HepG2 (cell line): ENCODE measurements around the gene AGT. TPM values are rescaled to one million over a fixed set of nuclear protein-coding genes. Genes with fewer than 3 reads are reported as not detected.

Experiments
- BATF2 ChIP-seq: sonication (generic); formaldehyde crosslinking; IDR thresholded peaks from 2 replicates; pipeline ENCODE4 v1.8.0; 2022; ENCODE audit warnings: mild to moderate bottlenecking, missing genetic modification reagents, moderate library complexity
- CENPBD1 ChIP-seq: sonication (generic); formaldehyde crosslinking; IDR thresholded peaks from 2 replicates; pipeline ENCODE4 v1.8.0; 2022; ENCODE audit warnings: missing genetic modification reagents, low read depth, mild to moderate bottlenecking, borderline replicate concordance
- CHD4 ChIP-seq: fragments of 200-600 bp; sonication (generic); IDR thresholded peaks from 2 replicates; pipeline ENCODE4 v1.7.0; 2017; ENCODE audit warnings: mild to moderate bottlenecking, low read length, borderline replicate concordance
- GABPB1 ChIP-seq: IDR thresholded peaks from 2 replicates; pipeline ENCODE4 v1.6.1; 2016; ENCODE audit warnings: mild to moderate bottlenecking, missing genetic modification reagents, moderate library complexity, missing compliant biosample characterization
- GTF3A ChIP-seq: sonication (generic); formaldehyde crosslinking; conservative IDR thresholded peaks from 2 replicates; pipeline ENCODE4 v1.4.0; 2020; ENCODE audit warnings: mild to moderate bottlenecking, missing genetic modification reagents
- KDM5B ChIP-seq: sonication (generic); formaldehyde crosslinking; IDR thresholded peaks from 2 replicates; pipeline ENCODE4 v1.4.0; 2020; ENCODE audit warnings: missing genetic modification reagents, mild to moderate bottlenecking, borderline replicate concordance
- MIER2 ChIP-seq: IDR thresholded peaks from 2 replicates; pipeline ENCODE4 v1.6.1; 2016; ENCODE audit warnings: missing biosample characterization, missing genetic modification reagents
- PHB2 ChIP-seq: fragments of 450-650 bp; IDR thresholded peaks from 2 replicates; pipeline ENCODE4 v1.6.1; 2018; ENCODE audit not compliant: partially characterized antibody
- RNF2 ChIP-seq: fragments of 450-650 bp; conservative IDR thresholded peaks from 2 replicates; pipeline ENCODE4 v1.6.1; 2016; ENCODE audit warnings: low read depth
- RNF219 ChIP-seq: sonication (generic); formaldehyde crosslinking; IDR thresholded peaks from 2 replicates; pipeline ENCODE4 v1.5.0; 2020; ENCODE audit warnings: mild to moderate bottlenecking, missing genetic modification reagents
- SPEN ChIP-seq: sonication (generic); formaldehyde crosslinking; IDR thresholded peaks from 2 replicates; pipeline ENCODE4 v1.5.1; 2020; ENCODE audit warnings: low read depth, mild to moderate bottlenecking, missing genetic modification reagents
- STAG1 ChIP-seq: sonication (generic); formaldehyde crosslinking; IDR thresholded peaks from 2 replicates; pipeline ENCODE4 v1.4.0; 2020; ENCODE audit warnings: missing genetic modification reagents
- THYN1 ChIP-seq: sonication (generic); formaldehyde crosslinking; IDR thresholded peaks from 2 replicates; pipeline ENCODE4 v1.8.1; 2023; ENCODE audit warnings: low read depth, mild to moderate bottlenecking, moderate library complexity, missing genetic modification reagents, borderline replicate concordance
- TOE1 ChIP-seq: sonication (generic); formaldehyde crosslinking; IDR thresholded peaks from 2 replicates; pipeline ENCODE4 v1.4.0; 2020; ENCODE audit warnings: mild to moderate bottlenecking, missing genetic modification reagents
- UBTF ChIP-seq: sonication (generic); formaldehyde crosslinking; IDR thresholded peaks from 2 replicates; pipeline ENCODE4 v1.4.0; 2020; ENCODE audit warnings: mild to moderate bottlenecking, missing genetic modification reagents
- ZNF101 ChIP-seq: sonication (generic); formaldehyde crosslinking; IDR thresholded peaks from 2 replicates; pipeline ENCODE4 v1.4.0; 2020; ENCODE audit warnings: mild to moderate bottlenecking, low read depth, missing genetic modification reagents, borderline replicate concordance
- ZNF354B ChIP-seq: sonication (generic); formaldehyde crosslinking; IDR thresholded peaks from 2 replicates; pipeline ENCODE4 v1.8.0; 2022; ENCODE audit warnings: mild to moderate bottlenecking, missing genetic modification reagents
- ZNF468 ChIP-seq: sonication (generic); formaldehyde crosslinking; IDR thresholded peaks from 2 replicates; pipeline ENCODE4 v1.8.0; 2022; ENCODE audit warnings: mild to moderate bottlenecking, moderate library complexity, missing genetic modification reagents
- ZNF615 ChIP-seq: sonication (generic); formaldehyde crosslinking; IDR thresholded peaks from 2 replicates; pipeline ENCODE4 v1.5.0; 2020; ENCODE audit warnings: mild to moderate bottlenecking, missing genetic modification reagents, borderline replicate concordance
- ZNF773 ChIP-seq: sonication (generic); formaldehyde crosslinking; IDR thresholded peaks from 2 replicates; pipeline ENCODE4 v1.4.0; 2020; ENCODE audit warnings: missing genetic modification reagents, borderline replicate concordance
- ZNF775 ChIP-seq: sonication (generic); formaldehyde crosslinking; IDR thresholded peaks from 2 replicates; pipeline ENCODE4 v1.4.0; 2020; ENCODE audit warnings: missing genetic modification reagents, mild to moderate bottlenecking, moderate library complexity, borderline replicate concordance
- polyA plus RNA-seq, 8 experiments: library from polyadenylated mRNA; depleted of rRNA in 3 of 8; stranded (reverse) in 7 of 8; unstranded in 1 of 8; fragments of >200 nt; fragmentation: Illumina TruSeq in 4 of 8; extraction: Trizol in 4 of 8; gene quantifications; 2 replicates each; pipeline versions ENCODE4 v1.2.1 to v1.2.3, GENCODE V29; 2011 to 2016; ENCODE audit warnings: low read depth in 4 of 8, missing spikeins in 1 of 8, mixed read lengths in 1 of 8; ENCODE audit not compliant: insufficient read depth in 1 of 8
- total RNA-seq, 5 experiments: library from RNA; depleted of rRNA; stranded (reverse); fragments of >200 nt; fragmentation: Illumina TruSeq; extraction: Trizol; gene quantifications; 2 replicates each; pipeline ENCODE4 v1.2.3, GENCODE V29; 2016; ENCODE audit warnings: low read depth in 1 of 5

Gene AGT
- total and polyA plus RNA-seq, 2 of the 13 experiments (the other 11 are each of a cell fraction or from before 2014, with no cell fraction given) = 892 to 2,071 TPM

- TF ChIP-seq UBTF (CRISPR knock-in tag) (peak; percentile 69), ZNF773 (CRISPR knock-in tag) (no peak), KDM5B (CRISPR knock-in tag) (peak; percentile 79; the same call in 1 of the 2 replicates), PHB2 (no peak), ZNF468 (peak; percentile 70; the same call in 1 of the 2 replicates), TOE1 (CRISPR knock-in tag) (no peak), RNF2 (no peak), THYN1 (CRISPR knock-in tag) (no peak), GABPB1 (CRISPR knock-in tag) (peak; percentile 81), STAG1 (peak; percentile 22; the same call in 1 of the 2 replicates), BATF2 (CRISPR knock-in tag) (0 out of 2 replicates have a peak, but pooled peaks have one; percentile 60), ZNF101 (no peak), ZNF775 (CRISPR knock-in tag) (no peak), SPEN (CRISPR knock-in tag) (peak; percentile 100), ZNF354B (CRISPR knock-in tag) (no peak), ZNF615 (CRISPR knock-in tag) (peak; percentile 62; the same call in 1 of the 2 replicates), GTF3A (CRISPR knock-in tag) (no peak), CENPBD1 (no peak), CHD4 (no peak; the same call in 1 of the 2 replicates), MIER2 (CRISPR knock-in tag) (peak; percentile 36; the same call in 1 of the 2 replicates), RNF219 (CRISPR knock-in tag) (0 out of 2 replicates have a peak, but pooled peaks have one; percentile 27)
Observed at GRCh38 chr1:230708631-230709580, 5.0 kb downstream of the AGT start (continued).
